H1 (cell line): ENCODE data around the gene ABHD2. TPM values are rescaled to one million over a fixed set of nuclear protein-coding genes. Genes with fewer than 3 reads are reported as not detected.

ENCODE experiments used
- CTCF ChIA-PET: fragments of 300-600 bp; sonication (Branson Sonifier 250); formaldehyde crosslinking; loops from one replicate; lab custom pipeline; 2021; ENCODE audit not compliant: partially characterized antibody; lab: Charles Lee
- POLR2A ChIA-PET: fragments of 300-600 bp; sonication (Branson Sonifier 250); formaldehyde crosslinking; loops from one replicate; lab custom pipeline; 2021; ENCODE audit warnings: inconsistent platforms; ENCODE audit not compliant: partially characterized antibody; lab: Charles Lee
- DNase-seq, 2 experiments: peaks; one replicate each; pipeline versions ENCODE4 v3.0.0 to v3.0.0-alpha.2; 2010 to 2022; ENCODE audit warnings: low spot score in 2 of 2, low read depth in 1 of 2, mixed read lengths in 1 of 2
- FAIRE-seq: peaks from 2 replicates; lab custom pipeline; 2011; peaks lifted over from hg19 to GRCh38; lab: Jason Lieb, UNC
- H2AFZ ChIP-seq: 2 replicates; pipeline ENCODE4 v1.8.1; 2012; ENCODE audit warnings: low read length, inconsistent platforms
- H2AK5ac ChIP-seq: 2 replicates; pipeline ENCODE4 v1.6.1; 2013; ENCODE audit warnings: low read depth, low read length
- H2BK120ac ChIP-seq: replicated peaks from 2 replicates; pipeline ENCODE3; 2013; ENCODE audit warnings: low read depth, low read length, inconsistent platforms
- H2BK12ac ChIP-seq: 2 replicates; pipeline ENCODE4 v1.6.1; 2013; ENCODE audit warnings: low read depth, low read length
- H2BK15ac ChIP-seq: 2 replicates; pipeline ENCODE4 v1.6.1; 2013; ENCODE audit warnings: low read length
- H2BK20ac ChIP-seq: 2 replicates; pipeline ENCODE4 v1.6.1; 2013; ENCODE audit warnings: low read length
- H2BK5ac ChIP-seq: 2 replicates; pipeline ENCODE4 v1.6.1; 2013; ENCODE audit warnings: low read depth, low read length
- H3K14ac ChIP-seq: 2 replicates; pipeline ENCODE4 v1.6.1; 2013; ENCODE audit warnings: inconsistent platforms; ENCODE audit not compliant: insufficient read length
- H3K18ac ChIP-seq: 2 replicates; pipeline ENCODE4 v1.6.1; 2013; ENCODE audit warnings: low read length; ENCODE audit errors: extremely low read depth
- H3K23ac ChIP-seq: 2 replicates; pipeline ENCODE4 v1.6.1; 2013; ENCODE audit warnings: inconsistent platforms; ENCODE audit not compliant: insufficient read length
- H3K23me2 ChIP-seq: 2 replicates; pipeline ENCODE4 v1.6.1; 2013; ENCODE audit warnings: low read depth, low read length
- H3K27ac ChIP-seq: 2 replicates; pipeline ENCODE4 v1.6.1; 2011; ENCODE audit warnings: low read depth, low read length, inconsistent platforms
- H3K27me3 ChIP-seq, 4 experiments: replicated peaks in 1 of 4; 1 replicate in 1 of 4; 2 replicates in 3 of 4; pipeline versions ENCODE4 v1.6.1 to v1.8.1; 2011 to 2013; ENCODE audit warnings: low read length in 3 of 4, mild to moderate bottlenecking in 3 of 4, inconsistent platforms in 2 of 4, mixed read lengths in 2 of 4, moderate library complexity in 1 of 4; ENCODE audit not compliant: control insufficient read depth in 3 of 4, insufficient read depth in 3 of 4; ENCODE audit errors: extremely low read depth in 1 of 4
- H3K36me3 ChIP-seq, 4 experiments: 2 replicates each; pipeline versions ENCODE4 v1.6.1 to v1.8.1; 2011 to 2013; ENCODE audit warnings: mild to moderate bottlenecking in 4 of 4, low read length in 3 of 4, moderate library complexity in 2 of 4, control low read depth in 1 of 4, inconsistent platforms in 1 of 4; ENCODE audit not compliant: insufficient read depth in 4 of 4, control insufficient read depth in 2 of 4
- H3K4ac ChIP-seq: replicated peaks from 2 replicates; pipeline ENCODE3; 2013; ENCODE audit warnings: low read length, low read depth, mixed read lengths, inconsistent platforms; ENCODE audit not compliant: insufficient read length
- H3K4me1 ChIP-seq, 4 experiments: replicated peaks in 1 of 4; 1 replicate in 1 of 4; 2 replicates in 3 of 4; pipeline versions ENCODE4 v1.6.1 to v1.8.1; 2011 to 2013; ENCODE audit warnings: low read length in 3 of 4, inconsistent platforms in 2 of 4, mixed read lengths in 1 of 4; ENCODE audit not compliant: insufficient read depth in 4 of 4, control insufficient read depth in 3 of 4
- H3K4me2 ChIP-seq, 2 experiments: 2 replicates each; pipeline versions ENCODE4 v1.6.1 to v1.8.1; 2011 to 2013; ENCODE audit warnings: low read depth in 2 of 2, low read length in 2 of 2, control low read depth in 1 of 2, inconsistent platforms in 1 of 2, mild to moderate bottlenecking in 1 of 2; ENCODE audit not compliant: insufficient read depth in 1 of 2
- H3K4me3 ChIP-seq, 4 experiments: fragments of 200-600, 300-600 bp in 1 of 4; sonication (generic), shearing (Covaris generic), sonication (Bioruptor Twin) in 1 of 4; 2 replicates each; pipeline versions ENCODE4 v1.5.1 to v1.8.1; 2011 to 2016; ENCODE audit warnings: low read length in 4 of 4, low read depth in 3 of 4, control low read depth in 2 of 4, inconsistent platforms in 2 of 4, mild to moderate bottlenecking in 2 of 4, mixed read lengths in 1 of 4, moderate library complexity in 1 of 4; ENCODE audit not compliant: insufficient read depth in 2 of 4; ENCODE audit errors: extremely low read depth in 1 of 4
- H3K56ac ChIP-seq: replicated peaks from 2 replicates; pipeline ENCODE3; 2013; ENCODE audit warnings: low read depth, mild to moderate bottlenecking, mixed read lengths, low read length, inconsistent platforms; ENCODE audit not compliant: insufficient read length
- H3K79me1 ChIP-seq: 2 replicates; pipeline ENCODE4 v1.6.1; 2013; ENCODE audit warnings: low read depth, low read length, control low read depth
- H3K79me2 ChIP-seq, 2 experiments: 2 replicates each; pipeline versions ENCODE4 v1.6.1 to v1.8.1; 2012 to 2013; ENCODE audit warnings: low read length in 2 of 2, mild to moderate bottlenecking in 2 of 2, inconsistent platforms in 1 of 2; ENCODE audit not compliant: insufficient read depth in 2 of 2, control insufficient read depth in 1 of 2
- H3K9ac ChIP-seq, 4 experiments: replicated peaks in 1 of 4; 1 replicate in 1 of 4; 2 replicates in 3 of 4; pipeline versions ENCODE4 v1.6.1 to v1.8.1; 2011 to 2013; ENCODE audit warnings: low read depth in 3 of 4, low read length in 3 of 4, control low read depth in 2 of 4, mild to moderate bottlenecking in 2 of 4, moderate library complexity in 2 of 4, inconsistent platforms in 1 of 4; ENCODE audit errors: extremely low read depth in 1 of 4
- H3K9me3 ChIP-seq, 2 experiments: 2 replicates each; pipeline versions ENCODE4 v1.6.1 to v1.8.1; 2012 to 2013; ENCODE audit warnings: mild to moderate bottlenecking in 2 of 2, moderate library complexity in 2 of 2, control low read depth in 1 of 2, inconsistent platforms in 1 of 2, low read depth in 1 of 2, low read length in 1 of 2, mixed read lengths in 1 of 2; ENCODE audit not compliant: insufficient read depth in 2 of 2
- H4K20me1 ChIP-seq, 2 experiments: replicated peaks in 1 of 2; 2 replicates each; pipeline versions ENCODE3 to v1.8.1; 2011 to 2013; ENCODE audit warnings: inconsistent platforms in 2 of 2, low read length in 2 of 2, mild to moderate bottlenecking in 1 of 2; ENCODE audit not compliant: insufficient read depth in 2 of 2, control insufficient read depth in 1 of 2
- H4K5ac ChIP-seq: 2 replicates; pipeline ENCODE4 v1.6.1; 2013; ENCODE audit warnings: low read length, low read depth, mixed read lengths, inconsistent platforms; ENCODE audit not compliant: insufficient read length
- H4K8ac ChIP-seq: 2 replicates; pipeline ENCODE4 v1.8.0; 2013; ENCODE audit warnings: mild to moderate bottlenecking, moderate library complexity, low read length, inconsistent platforms; ENCODE audit not compliant: insufficient read depth; ENCODE audit errors: extremely low read depth
- H4K91ac ChIP-seq: replicated peaks from 2 replicates; pipeline ENCODE3; 2013; ENCODE audit warnings: low read length, mixed read lengths, inconsistent platforms; ENCODE audit not compliant: insufficient read length
- JUND ChIP-seq: IDR thresholded peaks from 2 replicates; pipeline ENCODE4 v1.6.1; 2011; ENCODE audit warnings: mild to moderate bottlenecking, improper control_type of control experiment, low read length
- SP4 ChIP-seq: IDR thresholded peaks from 2 replicates; pipeline ENCODE4 v1.6.1; 2012; ENCODE audit warnings: low read length, inconsistent platforms
- WGBS, 2 experiments: shearing (Covaris generic) in 1 of 2; methylation state at CpG; one replicate each; pipeline versions ENCODE4 v1.1.6 to v1.1.7; 2013 to 2015; ENCODE audit warnings: low lambda C conversion rate in 2 of 2, mixed read lengths in 2 of 2, inconsistent platforms in 1 of 2, low coverage in 1 of 2, missing lambda C conversion rate in 1 of 2; ENCODE audit not compliant: insufficient replicate concordance in 2 of 2, insufficient coverage in 1 of 2, insufficient read length in 1 of 2; ENCODE audit errors: extremely low coverage in 1 of 2, missing lambda C conversion rate in 1 of 2; 5-methylcytosine and 5-hydroxymethylcytosine counted together
- polyA plus RNA-seq, 7 experiments: library from polyadenylated mRNA; depleted of rRNA in 3 of 7; stranded (reverse) in 5 of 7; unstranded in 2 of 7; fragments of >200 nt in 5 of 7; fragments of 200-250 nt in 2 of 7; gene quantifications; 1 replicate in 5 of 7; 2 replicates in 1 of 7; 4 replicates in 1 of 7; pipeline versions ENCODE4 v1.2.1 to v1.2.3, GENCODE V29; 2011 to 2013; ENCODE audit warnings: missing spikeins in 2 of 7, mixed read lengths in 2 of 7
- total RNA-seq: library from RNA; stranded (reverse); fragmentation: NEBNext Ultra II Directional; extraction: Animal tissue kit (Norgen Biotek cat#: 25700); gene quantifications from 2 replicates; pipeline ENCODE4 v1.2.1, GENCODE V29; 2021

ABHD2 gene
- total and polyA plus RNA-seq, 2 of the 8 experiments (the other 6 are each of a cell fraction or from before 2014, with no cell fraction given) = 9.1 to 23.7 TPM

DNA sequence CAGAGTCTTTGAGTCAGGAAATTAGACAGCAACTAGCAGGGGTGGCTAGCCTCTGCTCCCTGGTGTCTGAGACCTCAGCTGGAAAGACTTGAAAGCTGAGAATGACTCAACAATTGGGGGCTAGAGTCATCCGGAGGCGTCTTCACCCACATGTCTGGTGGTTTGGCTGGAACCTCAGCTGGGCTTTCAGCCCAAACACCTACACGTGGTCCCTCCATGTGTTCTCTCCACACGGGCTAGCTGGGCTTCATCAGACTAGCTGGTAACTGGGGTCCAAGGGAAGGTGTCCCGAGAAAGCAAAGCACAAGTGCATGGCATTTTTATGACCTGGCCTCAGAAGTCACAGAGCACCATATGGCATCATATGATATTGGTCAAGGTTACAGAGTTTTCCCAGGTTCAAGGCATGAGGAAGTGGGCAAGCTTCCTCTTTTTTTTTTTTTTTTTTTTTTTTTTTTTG is 19.9 kb upstream of the ABHD2 start:
- Histone ChIP-seq H3K27me3 (no peaks in the 10 kb centered on the region), H3K79me1 (no peaks in the 10 kb centered on the region), H3K23me2 (no peaks in the 10 kb centered on the region; the same call in 1 of the 2 replicates), H3K79me2 (no peaks in the 10 kb centered on the region), H3K18ac (no peak overlapping the region), H4K91ac (no peak overlapping the region), H4K5ac (no peak overlapping the region), H2AFZ (no peak overlapping the region), H2BK5ac (no peak overlapping the region), H3K9ac (no peak overlapping the region), H2BK12ac (no peak overlapping the region), H3K56ac (no peak overlapping the region), H2AK5ac (no peak overlapping the region), H3K4me3 (no peak overlapping the region), H3K36me3 (no peaks in the 10 kb centered on the region; a peak in 1 of 8 replicates), H3K4me2 (no peak overlapping the region), H3K4me1 (no peaks in the 10 kb centered on the region), H2BK20ac (no peak overlapping the region), H4K8ac (no peak overlapping the region; the same call in 1 of the 2 replicates), H3K9me3 (peaks cover 19 to 20% of the 10 kb centered on the region in 2 experiments; a peak in 3 of 4 replicates), H2BK15ac (no peak overlapping the region), H3K14ac (no peak overlapping the region), H3K27ac (no peak overlapping the region), H2BK120ac (no peak overlapping the region), H4K20me1 (no peaks in the 10 kb centered on the region), H3K23ac (no peak overlapping the region), H3K4ac (no peak overlapping the region)
- ChIA-PET POLR2A (interaction anchor here (0.7 to 1.3 kb wide), 2 partner anchors 10 to 69 kb away, joined by 3 read pairs; no protein-coding TSS in a partner anchor), CTCF (interaction anchor here (0.6 to 1.5 kb wide), 6 partner anchors 11 to 103 kb away, joined by 3 to 6 read pairs (median 4); no protein-coding TSS in a partner anchor)
- WGBS, 2 experiments = 93% methylated on average over 5 of the region's 5 CpGs; no CpG with 5 or more reads in 1 of the 2 experiments
- FAIRE-seq = no peak
- no peak for TF ChIP-seq SP4
- TF ChIP-seq JUND = no peak
- no peak for DNase-seq
